Loucy (cell line): ENCODE results near the gene EIF6.

Source experiments
- H2AFZ ChIP-seq: fragments of 200-600 bp; sonication (generic); 2 replicates; pipeline ENCODE4 v1.6.0; 2016; ENCODE audit warnings: antibody characterized with exemption, mild to moderate bottlenecking, low read length, moderate library complexity
- H3F3A ChIP-seq: fragments of 200-600 bp; 2 replicates; pipeline ENCODE4 v1.6.0; 2016; ENCODE audit warnings: antibody characterized with exemption, low read depth, mild to moderate bottlenecking
- H3K27me3 ChIP-seq: fragments of 200-600 bp; sonication (generic); 2 replicates; pipeline ENCODE4 v1.6.1; 2014; ENCODE audit warnings: low read length, mild to moderate bottlenecking; ENCODE audit not compliant: insufficient read depth, poor library complexity, severe bottlenecking
- H3K36me3 ChIP-seq: fragments of 200-600 bp; sonication (generic); 2 replicates; pipeline ENCODE4 v1.6.1; 2016; ENCODE audit warnings: low read length; ENCODE audit not compliant: insufficient read depth
- H3K4me1 ChIP-seq: fragments of 200-600 bp; sonication (generic); 2 replicates; pipeline ENCODE4 v1.5.1; 2014; ENCODE audit warnings: low read length, mild to moderate bottlenecking; ENCODE audit not compliant: insufficient read depth, poor library complexity, severe bottlenecking
- H3K4me2 ChIP-seq: fragments of 200-600 bp; sonication (generic); 2 replicates; pipeline ENCODE4 v1.6.0; 2014; ENCODE audit warnings: antibody characterized with exemption, low read length, low read depth, mild to moderate bottlenecking; ENCODE audit not compliant: poor library complexity, severe bottlenecking
- H3K4me3 ChIP-seq: fragments of 200-600 bp; sonication (generic); 2 replicates; pipeline ENCODE4 v1.5.1; 2014; ENCODE audit warnings: low read length, mild to moderate bottlenecking, mixed read lengths; ENCODE audit not compliant: poor library complexity, severe bottlenecking
- H3K79me2 ChIP-seq: fragments of 200-600 bp; sonication (generic); 2 replicates; pipeline ENCODE4 v1.6.1; 2014; ENCODE audit warnings: low read length; ENCODE audit not compliant: insufficient read depth
- H3K9ac ChIP-seq: fragments of 200-600 bp; sonication (generic); 2 replicates; pipeline ENCODE4 v1.6.0; 2014; ENCODE audit warnings: mild to moderate bottlenecking, low read depth, low read length, moderate library complexity; ENCODE audit not compliant: poor library complexity, severe bottlenecking
- H3K9me2 ChIP-seq: fragments of 200-600 bp; sonication (generic); replicated peaks from 2 replicates; pipeline ENCODE4 v1.6.1; 2016; ENCODE audit warnings: low read depth, low read length, mixed read lengths
- H3K9me3 ChIP-seq: fragments of 200-600 bp; sonication (generic); 2 replicates; pipeline ENCODE4 v1.6.1; 2014; ENCODE audit warnings: mild to moderate bottlenecking, antibody characterized with exemption, low read length, low read depth; ENCODE audit not compliant: insufficient read depth
- H4K20me1 ChIP-seq: fragments of 200-600 bp; sonication (generic); 2 replicates; pipeline ENCODE4 v1.6.0; 2014; ENCODE audit warnings: antibody characterized with exemption, low read length, mild to moderate bottlenecking; ENCODE audit not compliant: insufficient read depth, poor library complexity, severe bottlenecking
- CTCF ChIP-seq: fragments of 200-600 bp; sonication (generic); conservative IDR thresholded peaks from 2 replicates; pipeline ENCODE4 v1.5.1; 2014; ENCODE audit warnings: mild to moderate bottlenecking, antibody characterized with exemption, low read length
- EZH2phosphoT487 ChIP-seq: fragments of 200-600 bp; IDR thresholded peaks from 2 replicates; pipeline ENCODE4 v1.6.1; 2018; ENCODE audit warnings: antibody characterized with exemption, mild to moderate bottlenecking, moderate library complexity, borderline replicate concordance

The EIF6 gene

GRCh38 chr20:35291654-35292503, 7.3 kb upstream of the EIF6 start, which contains the start of gene FAM83C:
Gene FAM83C (minus strand): TSS chr20:35292425. CDS start chr20:35292304, 121 bp downstream.
- no peak for TF ChIP-seq CTCF
- no peak for TF ChIP-seq EZH2phosphoT487
- no peak within 1 kb of the TSS for H2AFZ ChIP-seq
- H3K4me2 ChIP-seq: no peak within 1 kb of the TSS
- no peaks in the 10 kb centered on the region for H3K36me3 ChIP-seq
- H3K9me2 ChIP-seq: no peaks in the 10 kb centered on the region
- H3K27me3 ChIP-seq: no peaks in the 10 kb centered on the region
- H3K9ac ChIP-seq: no peak within 1 kb of the TSS
- no peaks in the 10 kb centered on the region for H4K20me1 ChIP-seq
- H3F3A ChIP-seq: no peaks in the 10 kb centered on the region
- H3K4me3 ChIP-seq: no peak within 1 kb of the TSS
- no peaks in the 10 kb centered on the region for H3K4me1 ChIP-seq
- no peaks in the 10 kb centered on the region for H3K9me3 ChIP-seq
- H3K79me2 ChIP-seq: no peaks in the 10 kb centered on the region

- Histone ChIP-seq H2AFZ (no peak overlapping the region), H3K27me3 (no peaks in the 10 kb centered on the region), H3K9ac (no peak overlapping the region), H3F3A (no peaks in the 10 kb centered on the region), H3K4me2 (no peak overlapping the region), H3K4me3 (no peak overlapping the region), H3K79me2 (no peaks in the 10 kb centered on the region), H3K4me1 (no peaks in the 10 kb centered on the region), H3K9me2 (no peaks in the 10 kb centered on the region), H3K9me3 (no peaks in the 10 kb centered on the region), H3K36me3 (no peaks in the 10 kb centered on the region), H4K20me1 (no peaks in the 10 kb centered on the region)
- TF ChIP-seq CTCF (no peak), EZH2phosphoT487 (no peak)
These were observed 6.4 kb upstream of the EIF6 start for GRCh38 chr20:35290887-35291417.

GRCh38 chr20:35290186-35290886, 5.8 kb upstream of the EIF6 start:
- H3K36me3 ChIP-seq: no peaks in the 10 kb centered on the region
- no peaks in the 10 kb centered on the region for H4K20me1 ChIP-seq
- TF ChIP-seq CTCF (no peak), EZH2phosphoT487 (no peak)
- H3K9ac ChIP-seq: no peak overlapping the region
- H3K4me3 ChIP-seq: no peak overlapping the region
- H3K79me2 ChIP-seq: no peaks in the 10 kb centered on the region
- no peaks in the 10 kb centered on the region for H3K9me3 ChIP-seq
- H2AFZ ChIP-seq: no peak overlapping the region
- no peaks in the 10 kb centered on the region for H3K9me2 ChIP-seq
- no peaks in the 10 kb centered on the region for H3K27me3 ChIP-seq
- no peaks in the 10 kb centered on the region for H3F3A ChIP-seq
- no peaks in the 10 kb centered on the region for H3K4me1 ChIP-seq
- no peak overlapping the region for H3K4me2 ChIP-seq
